ENCODE measurements around the gene ARMC3.

DNA sequence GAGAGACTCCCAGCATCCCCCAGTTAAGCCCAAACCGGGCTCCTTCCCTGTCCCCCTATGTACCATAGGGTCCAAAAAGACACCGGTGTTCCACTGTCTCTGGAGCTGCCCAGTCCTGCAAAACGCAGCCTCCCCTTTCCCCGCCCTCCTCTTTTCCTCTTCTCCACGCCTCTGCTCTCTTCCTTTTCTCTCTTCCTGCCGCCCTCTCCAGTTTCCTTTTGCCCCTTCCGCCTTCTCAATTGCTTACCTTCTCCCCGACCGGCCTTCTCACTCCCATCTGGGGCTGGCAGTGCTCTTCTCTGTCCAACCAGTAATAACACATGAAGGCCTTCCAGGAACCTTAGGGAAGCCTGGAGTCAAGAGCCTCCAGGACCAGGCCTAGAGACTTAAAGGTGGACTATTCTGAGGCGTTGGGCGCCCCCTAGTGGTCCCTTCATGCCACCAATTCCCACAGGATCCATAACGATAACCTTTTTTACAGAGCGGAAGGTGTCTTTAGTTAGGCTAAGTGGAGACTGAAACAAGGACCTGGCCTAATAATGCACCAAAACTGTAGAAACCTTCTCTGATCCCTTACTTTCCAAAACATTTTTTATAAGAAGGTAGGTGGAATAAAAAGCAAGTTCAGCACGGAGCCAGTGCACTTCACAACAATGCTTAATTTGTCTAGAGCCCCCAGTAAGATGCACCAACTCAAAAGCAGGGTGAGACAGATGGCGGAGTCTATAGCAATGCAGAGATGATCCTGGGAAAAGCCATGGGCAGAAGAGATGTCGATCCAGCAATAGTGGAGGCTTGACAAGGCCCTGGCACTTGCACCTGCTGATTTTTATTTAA lies 140.3 kb downstream of the ARMC3 start:
- TF ChIP-seq, protein P1, sequence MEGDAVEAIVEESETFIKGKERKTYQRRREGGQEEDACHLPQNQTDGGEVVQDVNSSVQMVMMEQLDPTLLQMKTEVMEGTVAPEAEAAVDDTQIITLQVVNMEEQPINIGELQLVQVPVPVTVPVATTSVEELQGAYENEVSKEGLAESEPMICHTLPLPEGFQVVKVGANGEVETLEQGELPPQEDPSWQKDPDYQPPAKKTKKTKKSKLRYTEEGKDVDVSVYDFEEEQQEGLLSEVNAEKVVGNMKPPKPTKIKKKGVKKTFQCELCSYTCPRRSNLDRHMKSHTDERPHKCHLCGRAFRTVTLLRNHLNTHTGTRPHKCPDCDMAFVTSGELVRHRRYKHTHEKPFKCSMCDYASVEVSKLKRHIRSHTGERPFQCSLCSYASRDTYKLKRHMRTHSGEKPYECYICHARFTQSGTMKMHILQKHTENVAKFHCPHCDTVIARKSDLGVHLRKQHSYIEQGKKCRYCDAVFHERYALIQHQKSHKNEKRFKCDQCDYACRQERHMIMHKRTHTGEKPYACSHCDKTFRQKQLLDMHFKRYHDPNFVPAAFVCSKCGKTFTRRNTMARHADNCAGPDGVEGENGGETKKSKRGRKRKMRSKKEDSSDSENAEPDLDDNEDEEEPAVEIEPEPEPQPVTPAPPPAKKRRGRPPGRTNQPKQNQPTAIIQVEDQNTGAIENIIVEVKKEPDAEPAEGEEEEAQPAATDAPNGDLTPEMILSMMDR (IDR thresholded peaks at IDR 0.05) = peak; percentile 22 to 71
- TF ChIP-seq POLR2A (IDR thresholded peaks at IDR 0.05) = no peak

All from suprapubic skin (tissue), 3 donors.